Pancreas (tissue), 10 donors: Measurements from ENCODE around the gene OR13J1. TPM values are rescaled to one million over a fixed set of nuclear protein-coding genes. Genes with fewer than 3 reads are reported as not detected.
"Not testable (repeated sequence)": the region's sequence is repeated elsewhere in the genome, so short reads cannot be mapped to it uniquely, and the experiment has no call there.

ENCODE experiments used
- ATAC-seq, 4 donors: fragments of 200-7000 bp; cut with Tn5 transposase; one replicate each; pipeline versions ENCODE4 v1.8.0 to v1.9.1; 2020; ENCODE audit warnings: mild to moderate bottlenecking in 4 of 4, moderate library complexity in 4 of 4
- DNase-seq, 6 donors: peaks; one replicate each; pipeline ENCODE4 v3.0.0-alpha.2; 2020
- FAIRE-seq: peaks from 2 replicates; lab custom pipeline; 2012; peaks lifted over from hg19 to GRCh38; lab: Jason Lieb, UNC
- H3K27ac ChIP-seq, 4 donors: fragments of 200-600 bp; sonication (generic); 1 replicate in 3 of 4; 2 replicates in 1 of 4; pipeline versions ENCODE4 v1.5.0 to v1.8.0; 2020
- H3K27me3 ChIP-seq, 4 donors: fragments of 200-600 bp; one replicate each; pipeline ENCODE4 v1.8.0; 2021
- H3K36me3 ChIP-seq, 3 donors: fragments of 200-600 bp; sonication (generic) in 1 of 3; one replicate each; pipeline versions ENCODE4 v1.5.0 to v1.8.0; 2020 to 2021
- H3K4me1 ChIP-seq, 3 donors: fragments of 200-600 bp; one replicate each; pipeline ENCODE4 v1.8.0; 2021
- H3K4me3 ChIP-seq, 4 donors: fragments of 200-600 bp; sonication (generic) in 2 of 4; one replicate each; pipeline versions ENCODE4 v1.5.0 to v1.8.0; 2020 to 2021
- H3K9me3 ChIP-seq, 4 donors: fragments of 200-600 bp; one replicate each; pipeline ENCODE4 v1.8.0; 2021
- CTCF ChIP-seq, 4 donors: fragments of 200-600 bp; sonication (generic) in 3 of 4; IDR thresholded peaks; one replicate each; pipeline versions ENCODE4 v1.5.0 to v1.8.0; 2021; ENCODE audit warnings: antibody characterized with exemption in 4 of 4
- WGBS, 2 donors: extraction: QIAGEN DNeasy Blood & Tissue Kit; methylation state at CpG; one replicate each; pipeline ENCODE4 v1.1.7; 2013; 5-methylcytosine and 5-hydroxymethylcytosine counted together
- intact Hi-C, 3 donors: fragments of 100-400 bp; cut with DNase I; formaldehyde crosslinking; loops; one replicate each; pipeline versions ENCODE4 v1.11.1 to v1.14.2; 2022
- polyA plus RNA-seq, 2 donors: library from polyadenylated mRNA; stranded (reverse); fragments of 200-250 nt; gene quantifications; one replicate each; pipeline ENCODE4 v1.2.3, GENCODE V29; 2013
- total RNA-seq, 6 donors: library from RNA; stranded (reverse); fragmentation: NEBNext Ultra II Directional in 4 of 6; extraction: Animal tissue kit (Norgen Biotek cat#: 25700) in 4 of 6; gene quantifications; one replicate each; pipeline versions ENCODE4 v1.2.1 to v1.2.4, GENCODE V29; 2021 to 2023
- donor health status: healthy with polysubstance abuse.
- donor health status: DM: no; HTN: no; CAD: no; lungs with moderate emphysema.
- donor health status: DM: no; HTN: no; CAD: no.
- donor health status: control.
- donor health status: control.
- donor health status: Bipolar disorder and iron deficiency.
- donor health status: DM: yes; HTN: yes; CAD: no.
- donor health status: DM: no; HTN: no; CAD: no.
- donor health status: DM: no; HTN: no; CAD: no.
- donor health status: DM: yes; HTN: yes; CAD: no.

The OR13J1 gene
- total and polyA plus RNA-seq, 8 donors: not detected

DNA sequence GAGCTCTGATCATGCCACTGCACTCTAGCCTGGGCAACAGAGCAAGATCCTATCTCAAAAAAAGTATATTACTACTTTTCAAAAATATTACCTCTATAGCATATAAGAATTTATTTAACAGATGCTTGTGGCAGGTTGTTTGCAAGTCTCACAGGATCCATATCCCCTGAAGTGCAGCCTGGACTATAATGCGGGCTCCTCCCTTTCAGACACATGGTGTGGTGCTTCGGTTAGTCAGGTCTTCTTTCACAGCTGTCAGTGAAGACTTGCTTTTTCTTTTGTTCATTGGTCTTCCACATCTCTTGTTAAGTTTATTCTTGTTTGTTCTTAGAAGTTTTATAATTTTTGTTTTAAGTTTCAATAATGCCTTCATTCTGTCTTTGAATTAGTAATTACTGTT, 26.4 kb upstream of the OR13J1 start:
- Histone ChIP-seq H3K36me3 (no peaks in the 10 kb centered on the region), H3K27me3 (no peaks in the 10 kb centered on the region), H3K9me3 (no peaks in the 10 kb centered on the region), H3K4me3 (no peak overlapping the region), H3K4me1 (no peaks in the 10 kb centered on the region), H3K27ac (no peak overlapping the region)
- FAIRE-seq (peak; percentile 70), DNase-seq (no peak), ATAC-seq (no peak)
- no peak for TF ChIP-seq CTCF (IDR thresholded peaks at IDR 0.05)
- 91 to 95% methylated on average over 2 of the region's 2 CpGs for WGBS, 2 donors
- intact Hi-C loops: no loop called here

DNA sequence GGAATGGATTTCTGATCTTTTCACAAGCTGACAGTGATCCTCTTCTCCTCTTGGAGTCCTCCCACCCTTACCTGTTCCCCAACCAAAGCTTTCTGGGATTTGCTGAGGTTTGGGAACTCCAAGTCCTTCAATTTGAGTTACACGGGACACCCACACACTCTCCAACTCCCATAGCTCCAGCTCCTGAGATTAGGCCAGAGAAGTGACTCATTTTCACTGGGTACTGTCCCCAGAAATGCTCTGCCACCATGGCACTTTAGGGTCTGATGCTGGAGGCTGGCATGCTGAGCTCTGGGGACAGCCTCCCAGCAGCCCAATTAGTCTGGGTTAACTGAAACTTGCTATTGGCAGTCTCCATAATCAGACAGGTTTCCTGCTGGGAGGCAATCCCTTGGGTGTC, 21.9 kb upstream of the OR13J1 start:
- DNase-seq (no peak), FAIRE-seq (no peak), ATAC-seq (no peak)
- intact Hi-C loops: loop anchor here in 1 of 3 donors (5.0 kb wide), 1 partner anchor 100 kb away; the partner anchor contains the start of gene NPR2
- no peak for TF ChIP-seq CTCF (IDR thresholded peaks at IDR 0.05)
- no peaks in the 10 kb centered on the region for H3K36me3 ChIP-seq
- no peaks in the 10 kb centered on the region for H3K9me3 ChIP-seq
- H3K27ac ChIP-seq: no peak overlapping the region
- WGBS, 2 donors: 57 to 76% methylated on average over 1 of the region's 1 CpG
- no peaks in the 10 kb centered on the region for H3K4me1 ChIP-seq
- H3K27me3 ChIP-seq: no peaks in the 10 kb centered on the region
- no peak overlapping the region for H3K4me3 ChIP-seq

- H3K36me3 ChIP-seq: no peaks in the 10 kb centered on the region
- intact Hi-C loops: loop anchor here in 1 of 3 donors (5.0 kb wide), 1 partner anchor 99 kb away; the partner anchor contains the start of gene NPR2
- no peaks in the 10 kb centered on the region for H3K4me1 ChIP-seq
- no peak for TF ChIP-seq CTCF (IDR thresholded peaks at IDR 0.05)
- no peak overlapping the region for H3K27ac ChIP-seq
- 71 to 79% methylated on average over 3 of the region's 3 CpGs for WGBS, 2 donors
- no peaks in the 10 kb centered on the region for H3K9me3 ChIP-seq
- no peak for FAIRE-seq
- ATAC-seq: no peak
- no peaks in the 10 kb centered on the region for H3K27me3 ChIP-seq
- no peak overlapping the region for H3K4me3 ChIP-seq
- DNase-seq: no peak
These were observed 21.4 kb upstream of the OR13J1 start for GRCh38 chr9:35891646-35892045.

- not testable (repeated sequence) for ATAC-seq, FAIRE-seq, H3K27me3 ChIP-seq, H3K4me3 ChIP-seq, H3K9me3 ChIP-seq, DNase-seq, H3K4me1 ChIP-seq, H3K27ac ChIP-seq, H3K36me3 ChIP-seq
- 60 to 81% methylated on average over 3 of the region's 3 CpGs for WGBS, 2 donors
- intact Hi-C loops: loop anchor here in 1 of 3 donors (5.0 kb wide), 1 partner anchor 93 kb away; the partner anchor contains the start of gene NPR2
These were observed 14.7 kb upstream of the OR13J1 start for GRCh38 chr9:35884908-35885307.

- DNase-seq (no peak), FAIRE-seq (no peak), ATAC-seq (no peak)
- H3K9me3 ChIP-seq: no peaks in the 10 kb centered on the region
- no peak overlapping the region for H3K4me3 ChIP-seq
- WGBS, 2 donors: 55 to 59% methylated on average over 3 of the region's 3 CpGs
- H3K4me1 ChIP-seq: no peaks in the 10 kb centered on the region
- H3K27ac ChIP-seq: no peak overlapping the region
- TF ChIP-seq CTCF (IDR thresholded peaks at IDR 0.05): no peak
- H3K27me3 ChIP-seq: peaks cover 0 to 7% (median 0%) of the 10 kb centered on the region in 4 donors
- intact Hi-C loops: loop anchor here in 1 of 3 donors (5.0 kb wide), 1 partner anchor 91 kb away; the partner anchor contains the start of gene NPR2
- no peaks in the 10 kb centered on the region for H3K36me3 ChIP-seq
These were observed 12.8 kb upstream of the OR13J1 start for GRCh38 chr9:35882996-35883395.
